ENCODE data around the gene PFDN6. TPM values are rescaled to one million over a fixed set of nuclear protein-coding genes. Genes with fewer than 3 reads are reported as not detected.

The PFDN6 gene
- total and polyA plus RNA-seq, 2 of the 13 experiments (the other 11 are each of a cell fraction or from before 2014, with no cell fraction given): 75.5 to 87.0 TPM

GRCh38 chr6:33288921-33289783 lies at the start of gene PFDN6, which contains the start of gene WDR46 (continued):
- no peak; the same call in 1 of the 2 replicates for TF ChIP-seq ZNF605 (CRISPR knock-in tag; IDR thresholded peaks at IDR 0.05)
- TF ChIP-seq BRF2 (CRISPR knock-in tag; IDR thresholded peaks at IDR 0.05): no peak
- TF ChIP-seq BCL6 (CRISPR knock-in tag; IDR thresholded peaks at IDR 0.05): no peak
- no peak for TF ChIP-seq DNMT3B (CRISPR knock-in tag; conservative IDR thresholded peaks at IDR 0.05)
- no peak for TF ChIP-seq ZNF747 (CRISPR knock-in tag; IDR thresholded peaks at IDR 0.05; ENCODE audit: borderline replicate concordance)
- TF ChIP-seq POLR2AphosphoS2 (IDR thresholded peaks at IDR 0.05; ENCODE audit: low read depth, low read length): no peak
- no peak for TF ChIP-seq RFX5 (IDR thresholded peaks at IDR 0.05; ENCODE audit: low read depth, low read length)
- no peak for TF ChIP-seq ZNF256 (CRISPR knock-in tag; conservative IDR thresholded peaks at IDR 0.05)
- TF ChIP-seq ZNF644 (CRISPR knock-in tag; IDR thresholded peaks at IDR 0.05; ENCODE audit: low read depth): no peak
- 0 out of 2 replicates have a peak, but pooled peaks have one; percentile 56 for TF ChIP-seq ZNF780A (CRISPR knock-in tag; IDR thresholded peaks at IDR 0.05)
- TF ChIP-seq, protein P1, sequence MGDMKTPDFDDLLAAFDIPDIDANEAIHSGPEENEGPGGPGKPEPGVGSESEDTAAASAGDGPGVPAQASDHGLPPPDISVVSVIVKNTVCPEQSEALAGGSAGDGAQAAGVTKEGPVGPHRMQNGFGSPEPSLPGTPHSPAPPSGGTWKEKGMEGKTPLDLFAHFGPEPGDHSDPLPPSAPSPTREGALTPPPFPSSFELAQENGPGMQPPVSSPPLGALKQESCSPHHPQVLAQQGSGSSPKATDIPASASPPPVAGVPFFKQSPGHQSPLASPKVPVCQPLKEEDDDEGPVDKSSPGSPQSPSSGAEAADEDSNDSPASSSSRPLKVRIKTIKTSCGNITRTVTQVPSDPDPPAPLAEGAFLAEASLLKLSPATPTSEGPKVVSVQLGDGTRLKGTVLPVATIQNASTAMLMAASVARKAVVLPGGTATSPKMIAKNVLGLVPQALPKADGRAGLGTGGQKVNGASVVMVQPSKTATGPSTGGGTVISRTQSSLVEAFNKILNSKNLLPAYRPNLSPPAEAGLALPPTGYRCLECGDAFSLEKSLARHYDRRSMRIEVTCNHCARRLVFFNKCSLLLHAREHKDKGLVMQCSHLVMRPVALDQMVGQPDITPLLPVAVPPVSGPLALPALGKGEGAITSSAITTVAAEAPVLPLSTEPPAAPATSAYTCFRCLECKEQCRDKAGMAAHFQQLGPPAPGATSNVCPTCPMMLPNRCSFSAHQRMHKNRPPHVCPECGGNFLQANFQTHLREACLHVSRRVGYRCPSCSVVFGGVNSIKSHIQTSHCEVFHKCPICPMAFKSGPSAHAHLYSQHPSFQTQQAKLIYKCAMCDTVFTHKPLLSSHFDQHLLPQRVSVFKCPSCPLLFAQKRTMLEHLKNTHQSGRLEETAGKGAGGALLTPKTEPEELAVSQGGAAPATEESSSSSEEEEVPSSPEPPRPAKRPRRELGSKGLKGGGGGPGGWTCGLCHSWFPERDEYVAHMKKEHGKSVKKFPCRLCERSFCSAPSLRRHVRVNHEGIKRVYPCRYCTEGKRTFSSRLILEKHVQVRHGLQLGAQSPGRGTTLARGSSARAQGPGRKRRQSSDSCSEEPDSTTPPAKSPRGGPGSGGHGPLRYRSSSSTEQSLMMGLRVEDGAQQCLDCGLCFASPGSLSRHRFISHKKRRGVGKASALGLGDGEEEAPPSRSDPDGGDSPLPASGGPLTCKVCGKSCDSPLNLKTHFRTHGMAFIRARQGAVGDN (CRISPR knock-in tag; IDR thresholded peaks at IDR 0.05): peak; percentile 82
- TF ChIP-seq NR2F2 (IDR thresholded peaks at IDR 0.05; ENCODE audit: borderline replicate concordance, low read depth): peak; percentile 58; the same call in 1 of the 2 replicates
- TF ChIP-seq SUZ12 (IDR thresholded peaks at IDR 0.05; ENCODE audit: low read depth, low read length): peak; percentile 83
- TF ChIP-seq ARHGAP35 (CRISPR knock-in tag; IDR thresholded peaks at IDR 0.05; ENCODE audit: borderline replicate concordance): no peak
- TF ChIP-seq LRRFIP1 (CRISPR knock-in tag; conservative IDR thresholded peaks at IDR 0.05): no peak
- TF ChIP-seq GPN1 (CRISPR knock-in tag; IDR thresholded peaks at IDR 0.05; ENCODE audit: borderline replicate concordance): no peak
- TF ChIP-seq ZNF274 (CRISPR knock-in tag; IDR thresholded peaks at IDR 0.05): peak; percentile 27; the same call in 1 of the 2 replicates
